ENCODE measurements around the gene TCF12.
A peak's percentile ranks its signal among the peaks of the same experiment; 100 is the strongest.

The TCF12 gene

DNA sequence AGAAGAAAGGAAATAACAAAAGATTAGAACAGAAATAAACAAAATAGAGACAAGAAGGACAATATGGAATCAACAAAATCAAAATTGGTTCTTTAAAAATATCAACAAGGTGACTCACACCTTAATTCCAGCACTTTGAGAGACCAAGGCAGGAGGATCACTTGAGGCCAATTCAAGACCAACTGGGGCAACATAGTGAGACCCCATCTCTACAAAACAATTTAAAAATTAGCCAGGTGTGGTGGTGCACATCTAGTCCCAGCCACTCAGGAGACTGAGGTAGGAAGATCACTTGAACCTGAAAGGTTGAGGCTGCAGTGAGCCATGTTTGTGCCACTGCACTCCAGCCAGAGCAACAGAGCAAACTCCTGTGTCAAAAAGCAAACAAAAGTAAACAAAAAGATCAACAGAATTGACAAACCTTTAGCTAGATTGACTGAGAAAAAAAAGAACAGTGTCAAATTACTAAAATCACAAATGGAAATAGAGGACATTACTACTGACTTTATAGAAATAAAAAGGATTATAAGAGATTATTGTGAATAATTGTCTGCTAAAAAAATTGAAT is 267.1 kb downstream of the TCF12 start:
- DNase-seq: no peak

DNA sequence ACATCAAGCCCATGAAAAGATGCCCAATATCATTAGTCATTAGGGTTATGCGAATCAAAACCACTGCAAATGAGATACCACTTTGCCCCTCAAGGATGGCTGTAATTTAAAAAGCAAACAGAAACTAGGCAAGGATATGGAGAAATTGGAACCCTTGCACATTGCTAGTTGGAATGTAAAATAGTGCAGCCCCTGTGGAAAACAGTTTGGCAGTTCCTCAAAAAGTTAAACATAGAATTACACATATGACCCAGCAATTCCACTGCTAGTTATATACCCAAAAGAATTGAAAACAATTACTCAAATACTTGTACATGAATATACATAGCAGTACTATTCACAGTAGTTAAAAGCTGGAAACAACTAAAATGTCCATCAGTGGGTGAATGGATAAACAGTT is 271.0 kb downstream of the TCF12 start:
- no peak for DNase-seq

DNA sequence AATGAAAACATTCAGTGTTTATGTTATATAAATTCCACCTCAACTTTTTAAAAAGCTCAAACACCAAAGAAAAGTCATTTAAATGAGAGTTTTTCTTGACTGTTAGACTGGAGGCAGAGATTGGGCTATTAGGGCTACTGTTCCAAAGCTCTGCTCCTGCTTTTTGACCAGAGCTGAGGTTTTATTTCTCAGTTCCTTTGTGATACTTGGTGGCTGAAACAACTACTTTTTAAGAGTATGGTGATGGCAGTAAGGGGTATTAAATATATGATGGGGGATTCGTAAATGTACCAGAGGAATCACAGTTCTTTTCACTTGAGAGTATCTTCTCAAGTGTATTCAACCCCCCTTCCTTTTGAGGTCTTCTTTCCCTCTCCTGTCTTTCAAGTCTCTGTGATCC is 271.8 kb downstream of the TCF12 start:
- no peak for DNase-seq

DNA sequence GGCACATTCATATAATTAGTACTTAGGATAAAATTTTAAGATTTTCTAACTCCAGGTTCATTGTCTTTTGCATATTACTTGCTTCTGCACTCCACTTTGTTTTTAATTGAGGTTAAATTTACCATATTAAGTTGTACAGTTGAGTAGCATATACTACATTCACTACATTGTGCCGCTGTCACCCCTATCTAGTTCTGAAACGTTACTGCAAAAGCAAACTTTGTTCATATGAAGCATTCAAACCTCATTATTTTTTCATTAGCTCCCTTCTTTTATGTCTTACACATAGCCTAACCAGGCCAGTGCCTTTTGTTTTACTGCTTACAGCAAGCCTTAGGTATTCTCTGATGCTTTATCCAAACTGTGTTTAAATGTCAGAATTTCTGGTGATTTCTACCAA is 274.7 kb downstream of the TCF12 start:
- no peak for DNase-seq

DNA sequence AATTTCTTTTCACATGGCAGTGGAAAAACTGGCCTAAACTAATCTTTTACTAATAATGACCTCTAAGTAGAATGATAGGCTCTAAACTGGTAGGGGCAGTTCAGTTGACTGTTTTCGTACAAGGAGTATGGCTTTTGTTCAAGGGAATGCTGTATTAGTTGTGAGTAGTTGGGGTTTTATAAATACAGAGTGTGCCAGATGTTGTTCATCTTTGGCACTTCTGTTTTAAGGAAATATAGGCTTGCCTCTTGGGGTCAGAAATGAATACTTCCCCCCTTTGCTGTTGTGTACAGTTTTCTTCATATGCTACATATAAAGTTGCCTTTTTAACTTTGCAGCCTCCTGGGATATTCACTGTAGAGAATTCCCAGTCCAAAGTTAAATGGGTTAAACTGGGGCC is 276.9 kb downstream of the TCF12 start:
- no peak for DNase-seq

DNA sequence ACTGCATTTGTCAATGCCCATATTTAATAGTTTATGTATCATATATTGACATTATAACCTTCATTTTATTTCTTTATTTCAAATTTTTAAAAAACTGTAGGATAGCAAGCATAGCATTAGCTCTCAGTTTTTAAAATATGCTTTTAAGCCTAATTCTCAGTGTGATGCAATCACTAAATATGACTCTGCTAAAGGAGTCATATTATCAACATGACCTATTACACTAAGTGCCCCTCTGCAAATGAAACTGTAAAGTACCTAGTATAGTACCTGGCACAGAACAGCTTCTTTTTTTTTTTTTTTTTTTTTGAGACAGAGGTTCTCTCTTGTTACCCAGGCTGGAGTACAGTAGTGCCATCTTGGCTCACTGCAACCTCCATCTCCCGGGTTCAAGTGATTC is 278.4 kb downstream of the TCF12 start:
- DNase-seq: no peak

DNA sequence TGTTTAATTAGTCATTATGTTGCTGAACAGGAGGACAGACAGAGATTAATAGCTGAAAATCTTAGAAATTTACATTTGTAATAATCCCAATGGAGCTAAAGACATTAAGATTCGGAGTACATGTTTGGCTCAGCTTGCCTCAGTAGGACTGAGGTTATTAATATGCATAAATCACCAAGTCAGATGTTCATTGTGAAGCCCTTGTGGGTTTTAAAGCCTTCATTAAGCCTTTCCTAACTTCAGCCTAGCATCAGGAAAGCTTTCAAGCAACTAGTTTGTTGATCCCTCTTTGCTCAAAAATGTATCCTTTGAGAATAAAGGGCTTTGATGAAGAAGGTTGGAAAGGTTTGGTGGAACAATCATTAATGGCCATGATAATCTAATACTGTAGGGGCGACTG is 279.7 kb downstream of the TCF12 start:
- DNase-seq: no peak

DNA sequence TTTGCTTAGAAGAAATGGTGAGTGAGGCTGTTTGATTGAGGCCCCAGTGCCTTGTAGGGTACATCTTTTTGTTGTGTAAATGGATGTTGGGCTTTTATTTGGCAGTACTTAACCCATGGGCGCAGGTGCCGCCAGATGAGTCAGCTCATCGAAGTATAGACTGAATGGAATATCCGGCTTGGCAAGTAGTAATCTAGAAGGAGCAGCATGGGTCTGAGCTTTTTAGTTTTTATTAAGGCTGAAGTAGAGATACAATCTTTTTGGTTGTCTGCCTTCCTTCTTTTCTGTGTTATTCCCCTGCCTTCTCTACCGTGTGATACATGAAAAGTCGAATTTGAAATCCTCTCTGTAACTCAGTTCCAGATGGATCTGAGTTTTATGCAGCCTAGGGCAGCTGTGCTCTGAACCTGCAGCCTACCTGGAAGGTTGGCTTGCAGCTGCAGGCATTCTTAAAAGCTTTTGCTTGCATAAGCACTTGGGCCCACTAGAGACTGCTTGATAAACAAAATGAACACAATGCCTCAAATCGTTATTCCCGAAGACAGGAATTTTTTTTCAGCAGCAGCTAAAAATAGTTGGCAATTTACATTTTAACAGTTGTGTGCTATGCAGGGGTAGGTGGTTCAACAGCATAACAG is 280.3 kb downstream of the TCF12 start:
- DNase-seq: peak; percentile 58

DNA sequence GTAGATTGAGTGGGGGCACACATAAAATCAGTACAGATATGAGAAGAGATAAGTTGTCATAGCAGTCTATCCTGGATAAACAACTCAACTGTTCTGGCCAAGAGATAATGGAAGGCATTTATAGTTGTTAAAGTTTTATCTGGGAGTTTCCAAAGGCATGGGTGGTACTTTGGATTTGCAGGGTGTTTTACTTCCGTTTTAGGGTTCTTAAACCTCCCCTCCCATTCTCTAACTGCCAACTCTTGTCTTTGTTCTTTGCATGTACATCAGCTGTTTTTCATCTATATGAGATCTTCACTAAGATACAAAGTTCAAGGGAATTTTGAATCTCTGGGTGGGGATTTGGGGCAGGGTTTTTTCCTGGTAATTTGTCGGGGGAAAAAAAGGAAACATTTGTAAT is 283.1 kb downstream of the TCF12 start:
- no peak for DNase-seq

DNA sequence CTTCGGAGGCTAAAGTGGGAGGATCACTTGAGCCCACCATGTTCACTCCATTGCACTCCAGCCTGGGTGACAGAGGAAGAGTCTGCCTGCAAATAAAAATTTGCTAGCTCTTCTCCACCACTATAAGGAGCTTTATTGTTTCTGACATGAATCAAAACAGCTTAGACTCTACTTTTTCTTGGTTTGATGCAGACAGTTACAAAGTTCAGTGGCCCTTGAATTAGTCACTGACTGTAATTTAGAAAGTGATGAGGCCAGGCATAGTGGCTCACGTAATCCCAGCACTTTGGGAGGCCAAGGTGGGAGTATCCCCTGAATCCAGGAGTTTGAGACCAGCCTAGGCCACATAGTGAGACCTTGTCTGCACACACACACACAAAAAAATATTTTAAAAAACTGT is 285.5 kb downstream of the TCF12 start:
- DNase-seq: no peak

DNA sequence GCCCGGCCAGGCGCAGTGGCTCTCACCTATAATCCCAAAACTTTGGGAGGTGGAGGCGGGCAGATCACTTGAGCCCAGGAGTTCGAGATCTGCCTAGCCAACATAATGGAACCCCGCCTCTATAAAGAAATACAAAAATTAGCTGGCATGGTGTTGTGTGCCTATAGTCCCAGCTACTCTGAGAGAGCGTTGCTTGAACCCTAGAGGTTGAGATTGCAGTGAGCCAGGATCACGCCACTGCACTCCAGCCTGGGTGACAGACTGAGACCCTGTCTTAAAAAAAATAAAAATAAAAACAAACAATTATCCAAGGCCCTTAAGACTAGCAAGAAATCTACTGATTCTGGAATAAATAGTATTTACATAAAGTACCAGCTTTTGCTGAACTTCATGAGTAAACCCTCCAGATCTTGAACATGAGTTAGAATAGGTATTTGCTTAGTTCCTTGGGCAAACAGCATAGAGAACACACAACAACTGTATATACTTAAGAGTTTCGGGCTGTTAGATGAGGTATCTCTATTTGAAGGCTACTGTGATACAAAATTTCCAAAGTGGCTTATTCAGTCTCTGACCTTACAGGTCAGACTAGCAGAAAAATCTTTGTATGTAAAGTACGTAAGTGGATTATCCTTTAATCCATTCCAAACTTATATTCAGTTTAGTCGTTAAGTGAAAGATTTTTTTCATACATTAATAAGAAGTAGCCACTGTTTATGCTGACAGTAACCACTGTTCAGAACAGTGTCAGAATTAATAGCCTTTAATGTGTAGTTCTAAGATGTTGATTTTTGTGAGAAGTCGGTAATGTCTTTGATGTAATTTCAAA is 286.8 kb downstream of the TCF12 start:
- DNase-seq: no peak

DNA sequence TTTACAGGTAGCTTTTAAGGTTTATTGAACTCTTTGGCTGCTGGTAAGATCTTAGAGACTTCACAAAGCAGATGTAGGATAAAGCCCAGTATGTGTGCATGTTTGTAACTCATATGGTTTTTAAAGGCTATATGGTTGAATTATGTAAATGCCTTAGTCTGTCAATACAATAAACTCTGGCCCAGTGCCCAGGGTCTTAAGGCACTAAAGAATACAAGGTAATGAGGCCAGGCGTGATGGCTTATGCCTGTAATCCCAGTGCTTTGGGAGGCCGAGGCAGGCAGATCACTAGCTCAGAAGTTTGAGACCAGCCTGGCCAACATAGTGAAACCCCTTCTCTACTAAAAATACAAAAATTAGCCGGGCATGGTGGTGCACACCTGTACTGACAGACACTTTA is 287.6 kb downstream of the TCF12 start:
- DNase-seq: no peak

DNA sequence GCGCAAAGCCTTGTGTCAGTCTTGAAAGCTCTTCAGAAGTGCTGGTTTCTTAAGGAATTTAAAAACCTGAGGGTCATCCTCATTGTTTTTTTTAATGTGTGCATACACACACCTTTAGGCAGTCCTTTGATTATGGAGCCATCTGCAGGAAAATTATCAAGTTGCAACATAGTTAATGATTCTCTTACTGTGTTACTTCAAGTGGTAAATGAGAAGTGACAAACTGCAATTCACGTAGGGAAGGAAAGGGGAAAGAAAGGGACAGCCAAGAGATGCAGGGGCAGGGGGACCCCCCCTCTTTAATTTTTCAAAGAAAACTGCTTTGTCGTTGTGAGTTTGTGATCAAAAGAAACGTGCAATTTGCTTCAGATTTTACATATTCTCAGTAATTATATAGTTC is 295.4 kb downstream of the TCF12 start:
- DNase-seq: peak; percentile 47

DNA sequence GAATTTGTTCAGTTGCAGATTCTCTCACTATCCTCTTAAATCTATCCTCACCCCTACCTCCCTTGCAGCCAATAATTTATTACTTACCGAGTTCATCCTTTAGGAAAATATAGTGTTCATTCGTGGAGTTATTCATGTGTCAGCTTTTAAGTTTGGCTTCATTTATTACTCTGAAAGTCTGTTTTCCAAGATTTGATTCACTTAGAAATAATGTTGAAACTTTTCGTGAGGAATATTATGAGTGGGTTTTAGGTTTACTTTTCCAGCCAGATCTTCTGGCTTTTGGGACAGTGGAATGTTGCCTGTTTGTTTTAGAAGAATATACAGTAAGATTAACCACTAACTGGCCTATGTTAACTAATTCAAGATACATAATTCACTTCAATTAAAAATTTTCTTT is 296.9 kb downstream of the TCF12 start:
- DNase-seq: no peak

DNA sequence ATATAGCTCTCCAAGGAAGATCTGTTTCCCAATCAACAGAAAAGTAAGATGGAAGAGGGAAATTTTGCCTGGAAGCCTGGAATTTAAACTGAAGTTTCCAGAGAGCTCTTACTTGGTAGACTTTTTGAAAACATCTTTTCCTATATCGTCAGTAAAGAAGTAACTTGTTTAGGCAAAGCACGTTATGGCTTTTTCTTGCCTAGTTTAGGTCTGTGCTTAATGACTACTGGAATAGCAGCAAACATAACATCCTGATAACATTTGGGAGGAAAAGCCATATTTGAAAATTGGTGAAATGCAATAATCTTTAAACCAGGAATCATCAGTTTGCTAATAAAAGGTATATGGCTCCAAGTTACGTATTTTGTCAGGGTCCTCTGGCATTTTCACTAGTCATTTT is 297.4 kb downstream of the TCF12 start:
- DNase-seq: no peak

DNA sequence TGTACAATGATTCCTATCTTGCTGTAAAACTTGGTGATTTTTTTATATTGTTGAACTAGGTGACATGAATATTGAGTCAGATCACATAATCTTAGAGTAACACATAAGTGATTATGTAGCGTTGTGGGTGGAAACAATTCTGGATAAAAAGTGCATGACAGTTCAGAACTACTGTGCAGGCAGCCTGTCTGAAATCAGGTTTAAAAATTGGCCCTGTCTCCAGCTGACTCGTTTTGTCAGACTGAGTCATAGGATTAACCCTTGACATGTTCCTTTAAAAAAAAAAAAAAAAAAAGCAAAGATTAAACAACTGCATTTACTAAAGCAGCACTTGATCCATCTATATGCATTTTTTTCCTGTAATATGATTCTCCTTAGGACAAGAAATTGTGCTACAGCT is 297.8 kb downstream of the TCF12 start:
- DNase-seq: no peak

DNA sequence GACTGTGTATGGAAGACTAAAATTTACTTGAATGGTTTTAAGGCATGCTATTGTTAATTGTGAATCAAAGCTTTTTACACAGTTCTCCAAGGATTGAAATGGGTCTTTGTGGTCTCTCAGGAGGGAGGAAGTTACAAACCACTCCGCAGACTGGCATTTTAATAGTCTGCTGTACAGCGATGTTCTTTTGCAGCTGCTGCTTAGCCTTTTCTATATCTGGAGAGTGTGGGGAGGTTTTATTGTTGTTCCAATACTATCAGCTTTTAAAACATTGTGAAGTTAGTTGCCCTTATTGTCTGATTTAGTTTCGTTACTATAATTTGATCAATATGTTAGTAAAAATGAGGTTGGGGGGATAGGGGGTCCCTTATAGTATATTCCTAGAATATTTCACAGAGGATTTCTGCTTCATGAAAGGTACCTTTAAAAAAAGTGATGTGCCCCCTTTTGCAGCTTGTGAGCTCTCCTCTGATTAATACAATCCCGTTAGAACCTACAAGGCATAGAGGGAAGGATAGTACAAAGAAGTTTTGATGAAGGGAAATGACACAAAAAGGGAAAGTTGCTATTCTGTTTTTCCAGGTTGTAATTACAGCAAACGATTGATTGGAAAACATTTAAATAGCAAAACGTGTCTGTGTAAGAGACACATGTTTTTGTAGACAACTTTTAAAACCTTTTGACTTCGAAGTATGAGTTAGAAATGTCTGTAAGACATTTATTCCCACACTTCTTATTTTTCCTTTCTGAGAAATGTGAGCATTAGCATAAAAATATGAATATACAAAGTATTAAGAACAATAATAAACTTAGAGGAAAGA is 299.5 kb downstream of the TCF12 start:
- DNase-seq: no peak

DNA sequence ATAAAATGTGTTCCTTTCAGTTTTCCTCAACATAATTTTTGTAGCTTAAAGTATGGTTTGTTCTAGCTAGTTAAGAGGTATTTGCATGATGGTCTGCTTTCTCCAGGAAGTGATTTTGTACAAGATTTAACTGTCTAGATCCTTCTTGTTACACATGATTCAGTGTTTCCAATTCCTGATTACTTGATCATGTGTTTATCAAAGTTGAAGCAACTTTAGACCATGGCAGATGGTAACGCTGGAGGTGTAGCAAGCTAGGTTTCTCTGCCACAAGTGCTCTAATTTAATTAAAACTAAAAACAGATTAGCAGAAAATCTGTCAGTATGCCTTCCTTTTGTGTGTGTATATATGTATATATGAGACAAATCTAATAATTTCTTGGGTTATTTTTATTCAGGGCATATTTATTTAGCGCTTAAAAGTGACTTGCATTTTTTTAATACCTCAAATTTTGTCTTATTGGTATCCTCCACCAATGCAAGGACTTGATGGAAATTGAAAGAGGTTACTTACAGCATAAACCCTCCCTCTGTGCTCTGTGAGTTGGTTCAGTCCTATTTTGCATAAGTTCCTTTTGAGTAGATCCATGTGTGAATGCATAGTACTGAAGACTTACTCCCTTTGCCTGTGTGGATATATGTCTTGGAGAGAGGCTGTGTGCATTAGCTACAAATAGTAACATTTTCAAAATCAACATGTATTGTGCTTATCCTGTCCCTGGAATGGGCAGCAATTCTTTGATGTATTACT is 300.6 kb downstream of the TCF12 start:
- DNase-seq: no peak

DNA sequence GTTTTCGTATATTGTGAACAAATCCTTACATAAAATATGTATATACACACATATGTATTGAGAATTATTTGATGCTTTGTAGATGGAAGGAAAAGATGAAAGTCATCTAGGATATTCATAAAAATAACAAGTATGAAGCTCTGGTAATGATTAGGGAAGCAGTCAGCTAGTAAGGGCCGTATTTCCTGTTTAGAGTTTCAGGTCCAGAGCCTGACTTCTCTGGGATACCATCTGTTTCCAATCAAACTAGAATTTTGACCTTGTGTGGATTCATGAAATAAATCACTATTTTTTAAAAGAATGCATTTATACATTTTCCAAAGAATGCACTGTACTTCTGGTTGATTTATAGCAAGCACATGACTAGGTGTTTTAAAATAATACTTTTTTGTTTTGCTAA is 301.8 kb downstream of the TCF12 start:
- DNase-seq: no peak

DNA sequence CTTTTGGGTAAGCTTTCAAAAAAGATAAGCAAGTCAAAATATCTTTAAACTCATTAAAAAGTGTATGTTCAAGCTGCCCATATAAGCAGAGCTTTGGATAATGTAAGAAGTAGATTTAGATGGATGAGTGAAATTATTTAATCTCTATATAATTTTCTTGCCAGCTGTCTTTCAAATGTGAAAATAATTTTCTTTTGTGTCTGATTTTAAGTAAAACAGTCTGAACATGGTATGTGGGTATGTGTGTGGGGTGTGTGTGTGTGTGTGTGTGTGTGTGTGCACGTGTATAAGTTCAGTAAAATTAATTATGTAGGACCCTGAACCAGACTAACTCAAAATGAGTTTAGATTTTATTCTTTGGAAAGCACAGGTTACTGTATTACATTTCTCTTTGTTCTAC is 302.7 kb downstream of the TCF12 start:
- no peak for DNase-seq

DNA sequence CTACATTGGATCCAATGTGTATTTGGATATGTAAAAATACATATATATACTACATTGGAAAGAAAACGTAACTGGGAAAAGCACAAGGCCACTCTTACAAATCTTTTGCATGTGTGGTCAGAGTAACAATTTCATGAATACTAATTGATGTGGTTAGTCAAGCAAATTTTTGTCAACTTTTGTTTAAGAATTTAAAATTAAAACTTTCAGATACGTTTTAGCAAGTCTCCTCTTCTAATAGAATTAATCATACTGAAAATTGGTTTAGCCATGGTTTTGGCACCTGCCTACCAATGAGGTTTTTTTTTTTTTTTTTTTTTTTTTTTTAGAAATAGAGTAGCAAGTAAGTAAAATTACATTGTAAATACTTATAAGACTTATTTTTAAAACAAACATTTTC is 304.9 kb downstream of the TCF12 start:
- no peak for DNase-seq

DNA sequence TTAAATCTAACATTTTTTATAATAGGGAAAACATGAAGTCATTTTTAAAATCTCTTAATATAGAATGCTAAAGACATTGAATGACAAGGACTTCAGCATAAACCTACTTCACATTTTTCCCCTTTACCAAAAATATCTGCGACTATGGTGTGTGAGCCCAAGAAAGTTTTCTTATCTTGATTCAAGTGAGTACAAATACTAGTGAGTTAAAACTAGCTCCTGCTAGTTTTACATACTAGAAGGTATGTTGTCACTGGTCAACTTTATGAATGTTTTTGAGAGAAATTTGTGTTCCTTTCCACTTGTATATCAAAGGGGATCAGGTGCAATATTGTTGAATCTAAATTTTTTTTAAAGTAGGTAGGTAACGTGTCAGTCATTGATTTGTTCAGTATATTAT is 305.4 kb downstream of the TCF12 start:
- DNase-seq: no peak

DNA sequence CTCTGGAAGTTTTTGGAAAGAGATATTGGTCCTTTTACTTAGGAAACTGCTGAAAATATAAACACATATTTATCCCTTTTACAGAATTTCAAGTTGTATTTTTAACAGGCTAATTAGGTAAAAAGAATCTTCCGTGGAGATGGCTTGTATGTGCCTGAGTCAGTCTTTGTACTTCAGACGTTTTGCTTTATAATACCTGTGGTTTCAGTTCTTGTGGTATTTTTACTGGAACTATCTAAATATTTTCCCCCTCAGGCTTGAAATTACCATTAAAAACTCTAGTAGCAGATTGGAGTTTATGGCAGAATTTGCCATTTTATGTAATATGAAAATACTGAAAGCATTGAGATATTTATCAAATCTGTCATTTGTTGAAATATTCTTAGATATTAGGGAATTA is 306.2 kb downstream of the TCF12 start:
- no peak for DNase-seq

Measured in RPMI8226 (cell line).